ENCODE results near the gene NBEA. TPM values are rescaled to one million over a fixed set of nuclear protein-coding genes. Genes with fewer than 3 reads are reported as not detected.
A peak's percentile ranks its signal among the peaks of the same experiment; 100 is the strongest.

Gene NBEA
- total RNA-seq, 4 donors from 2014 or later, result 21.5 to 60.4 (median 27.9) TPM

DNA sequence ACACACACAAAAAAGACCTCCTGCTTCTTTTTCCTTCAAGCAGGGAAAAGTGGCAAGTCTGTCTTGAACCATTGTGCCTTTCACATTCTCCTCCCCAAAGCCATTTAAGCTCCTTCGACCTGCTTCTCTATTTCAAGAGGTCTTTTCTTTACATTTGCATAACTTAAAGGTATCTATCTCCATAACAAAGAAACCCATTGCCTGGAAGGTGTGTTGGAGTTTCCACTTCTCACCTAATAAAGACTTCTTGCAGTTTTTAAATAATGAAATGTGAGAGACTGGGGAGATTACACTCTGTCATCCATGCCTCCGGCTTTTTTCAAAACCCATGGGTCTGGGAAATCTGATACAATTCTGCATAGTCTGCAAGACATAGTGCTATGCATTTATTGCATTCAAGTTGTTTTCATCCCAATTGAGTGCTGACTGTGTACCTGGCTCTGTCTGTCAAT, 41.8 kb upstream of the NBEA start:
- Histone ChIP-seq H3K36me3 (no peaks in the 10 kb centered on the region), H3K4me3 (replicated peaks in 1 of 3) (no peak overlapping the region), H3K27ac (no peak overlapping the region), H3K4me1 (no peaks in the 10 kb centered on the region), H3K9me3 (no peaks in the 10 kb centered on the region), H3K27me3 (no peaks in the 10 kb centered on the region)
- no peak for TF ChIP-seq POLR2A (IDR thresholded peaks at IDR 0.05)
- no peak for TF ChIP-seq CTCF (IDR thresholded peaks at IDR 0.05)
- WGBS, 2 donors, result 61 to 69% methylated on average over 2 of the region's 2 CpGs
- intact Hi-C loops (cut with DNase I), result no loop called here
- DNase-seq, result no peak

GRCh38 chr13:34901572-34901971, 40.5 kb upstream of the NBEA start:
- Histone ChIP-seq H3K27me3 (no peaks in the 10 kb centered on the region), H3K27ac (no peak overlapping the region), H3K4me3 (replicated peaks in 1 of 3) (no peak overlapping the region), H3K9me3 (no peaks in the 10 kb centered on the region), H3K36me3 (no peaks in the 10 kb centered on the region), H3K4me1 (no peaks in the 10 kb centered on the region)
- 58 to 66% methylated on average over 5 of the region's 5 CpGs for WGBS, 2 donors
- DNase-seq, result no peak
- intact Hi-C loops (cut with DNase I), result no loop called here
- TF ChIP-seq POLR2A (IDR thresholded peaks at IDR 0.05) (no peak), CTCF (IDR thresholded peaks at IDR 0.05) (no peak)

GRCh38 chr13:34911159-34911558, 30.9 kb upstream of the NBEA start:
- intact Hi-C loops (cut with DNase I), result no loop called here
- H3K4me1 ChIP-seq, result no peaks in the 10 kb centered on the region

DNA sequence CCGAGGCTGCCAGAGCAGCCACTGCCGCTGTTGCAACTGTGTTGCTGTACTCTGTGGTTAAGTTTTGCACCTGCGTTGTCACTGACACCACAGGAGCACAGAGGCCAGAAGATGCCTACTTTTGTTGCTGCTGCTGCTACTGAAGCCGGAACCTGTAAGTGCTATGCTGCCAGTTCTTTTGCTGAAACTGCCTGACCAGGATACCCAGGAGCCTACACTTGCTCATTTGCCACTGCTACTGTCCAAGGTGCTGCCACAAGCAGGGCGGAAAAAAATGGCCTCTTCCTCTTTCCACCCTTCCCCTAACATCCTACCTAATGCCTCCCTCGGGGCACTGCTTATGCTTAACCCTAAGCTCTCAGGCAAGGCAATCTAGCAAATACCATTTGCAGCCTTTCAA, 29.0 kb upstream of the NBEA start:
- Histone ChIP-seq H3K36me3 (no peaks in the 10 kb centered on the region), H3K4me1 (no peaks in the 10 kb centered on the region), H3K4me3 (replicated peaks in 1 of 3) (no peak overlapping the region), H3K27me3 (no peaks in the 10 kb centered on the region), H3K27ac (no peak overlapping the region), H3K9me3 (no peaks in the 10 kb centered on the region)
- WGBS, 2 donors, result 40 to 50% methylated on average over 6 of the region's 6 CpGs
- DNase-seq, result peak in 1 of 2 donors; percentile 3
- TF ChIP-seq CTCF (IDR thresholded peaks at IDR 0.05), result no peak
- intact Hi-C loops (cut with DNase I), result no loop called here

More at GRCh38 chr13:34911159-34911558, 30.9 kb upstream of the NBEA start:
- no peak overlapping the region for H3K27ac ChIP-seq
- no peak overlapping the region for H3K4me3 ChIP-seq (replicated peaks in 1 of 3)
- H3K9me3 ChIP-seq, result no peaks in the 10 kb centered on the region
- H3K27me3 ChIP-seq, result no peaks in the 10 kb centered on the region
- 81 to 85% methylated on average over 2 of the region's 2 CpGs for WGBS, 2 donors
- no peak for DNase-seq
- no peaks in the 10 kb centered on the region for H3K36me3 ChIP-seq
- TF ChIP-seq CTCF (IDR thresholded peaks at IDR 0.05), result no peak
- no peak for TF ChIP-seq POLR2A (IDR thresholded peaks at IDR 0.05)

DNA sequence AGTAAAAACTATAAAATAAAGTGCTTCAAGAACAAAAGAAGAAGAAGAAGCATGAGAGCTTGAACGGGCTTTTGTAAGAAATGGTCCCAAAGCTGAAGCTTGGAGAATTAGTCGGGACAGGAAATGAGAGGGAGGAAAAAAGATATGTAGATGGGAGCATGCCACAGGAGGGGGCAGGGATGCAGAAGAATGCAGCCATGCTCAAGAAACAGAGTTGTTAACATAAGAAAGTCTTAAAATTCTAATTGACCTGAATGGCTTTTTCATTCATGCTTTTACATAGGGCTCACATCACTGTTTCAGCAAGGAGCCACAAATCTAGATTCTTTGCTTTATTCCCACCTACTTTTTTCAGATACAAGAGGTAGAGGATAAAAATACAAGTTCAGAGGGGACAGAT, 27.7 kb upstream of the NBEA start:
- no peak for TF ChIP-seq CTCF (IDR thresholded peaks at IDR 0.05)
- TF ChIP-seq POLR2A (IDR thresholded peaks at IDR 0.05), result no peak
- Histone ChIP-seq H3K4me1 (no peaks in the 10 kb centered on the region), H3K36me3 (no peaks in the 10 kb centered on the region), H3K4me3 (replicated peaks in 1 of 3) (no peak overlapping the region), H3K27me3 (no peaks in the 10 kb centered on the region), H3K27ac (no peak overlapping the region), H3K9me3 (no peaks in the 10 kb centered on the region)
- intact Hi-C loops (cut with DNase I), result no loop called here
- WGBS, 2 donors, result 22 to 28% methylated on average over 2 of the region's 2 CpGs
- DNase-seq, result no peak

Data from thyroid gland (tissue), 4 donors.